IMR-90 (cell line): ENCODE results near the gene LIX1. TPM values are rescaled to one million over a fixed set of nuclear protein-coding genes. Genes with fewer than 3 reads are reported as not detected.

Source experiments
- ATAC-seq: fragments of 200-7000 bp; cut with Tn5 transposase; 2 replicates; pipeline ENCODE4 v1.9.1; 2020; ENCODE audit warnings: low read depth, mild to moderate bottlenecking, moderate library complexity
- BruUV-seq: library from RNA; stranded (reverse); fragments of 400-500 nt; replicated peaks from 2 replicates; lab custom pipeline; 2021; lab: Mats Ljungman, UMichigan
- CTCF ChIA-PET: fragments of 300-600 bp; formaldehyde crosslinking; extraction: SDS; loops from one replicate; lab custom pipeline; 2021; ENCODE audit warnings: antibody characterized with exemption; lab: Yijun Ruan, JAX
- POLR2A ChIA-PET: fragments of 300-600 bp; sonication (Branson Sonifier 250); formaldehyde crosslinking; loops from one replicate; lab custom pipeline; 2022; ENCODE audit warnings: antibody characterized with exemption; ENCODE audit not compliant: unreplicated experiment; lab: Charles Lee
- DNase-seq: peaks from one replicate; pipeline ENCODE4 v3.0.0; 2013
- H2AFZ ChIP-seq: replicated peaks from 2 replicates; pipeline ENCODE3; 2013; ENCODE audit warnings: low read length, mild to moderate bottlenecking; ENCODE audit not compliant: poor library complexity
- H2AK5ac ChIP-seq: 2 replicates; pipeline ENCODE4 v1.6.1; 2013; ENCODE audit warnings: low read depth, low read length, inconsistent platforms
- H2AK9ac ChIP-seq: replicated peaks from 2 replicates; pipeline ENCODE3; 2013; ENCODE audit warnings: mild to moderate bottlenecking, low read depth, low read length, moderate library complexity; ENCODE audit not compliant: poor library complexity
- H2BK120ac ChIP-seq: 2 replicates; pipeline ENCODE4 v1.6.1; 2013; ENCODE audit warnings: low read depth, low read length, inconsistent platforms
- H2BK15ac ChIP-seq: 3 replicates; pipeline ENCODE4 v1.6.1; 2013; ENCODE audit warnings: low read depth, low read length, inconsistent platforms
- H2BK20ac ChIP-seq: 2 replicates; pipeline ENCODE4 v1.6.1; 2013; ENCODE audit warnings: low read depth, mild to moderate bottlenecking, inconsistent platforms, low read length, moderate library complexity
- H2BK5ac ChIP-seq: 2 replicates; pipeline ENCODE4 v1.6.1; 2013; ENCODE audit warnings: mild to moderate bottlenecking, low read depth, low read length, inconsistent platforms; ENCODE audit not compliant: poor library complexity, severe bottlenecking
- H3K14ac ChIP-seq: replicated peaks from 2 replicates; pipeline ENCODE4 v1.6.1; 2013; ENCODE audit warnings: low read depth, low read length, inconsistent platforms
- H3K18ac ChIP-seq: 2 replicates; pipeline ENCODE4 v1.6.1; 2013; ENCODE audit warnings: low read depth, low read length, control low read depth
- H3K23ac ChIP-seq: 2 replicates; pipeline ENCODE4 v1.6.1; 2013; ENCODE audit warnings: low read depth, low read length, inconsistent platforms
- H3K27ac ChIP-seq: 2 replicates; pipeline ENCODE4 v1.5.1; 2013; ENCODE audit warnings: mild to moderate bottlenecking, control low read depth, low read length; ENCODE audit not compliant: insufficient read depth
- H3K27me3 ChIP-seq: 2 replicates; pipeline ENCODE4 v1.6.1; 2013; ENCODE audit warnings: low read length; ENCODE audit not compliant: control insufficient read depth, insufficient read depth
- H3K36me3 ChIP-seq: 2 replicates; pipeline ENCODE4 v1.6.1; 2013; ENCODE audit warnings: low read length, mixed read lengths; ENCODE audit not compliant: control insufficient read depth, insufficient read depth
- H3K4ac ChIP-seq: 2 replicates; pipeline ENCODE4 v1.6.1; 2013; ENCODE audit warnings: low read depth, low read length, inconsistent platforms
- H3K4me1 ChIP-seq: 2 replicates; pipeline ENCODE4 v1.6.1; 2013; ENCODE audit warnings: low read length, mixed read lengths; ENCODE audit not compliant: control insufficient read depth, insufficient read depth
- H3K4me2 ChIP-seq: 2 replicates; pipeline ENCODE4 v1.6.1; 2013; ENCODE audit warnings: low read depth, mild to moderate bottlenecking, control low read depth, low read length, moderate library complexity
- H3K4me3 ChIP-seq: 2 replicates; pipeline ENCODE4 v1.5.1; 2013; ENCODE audit warnings: low read depth, mild to moderate bottlenecking, control low read depth, low read length, moderate library complexity; ENCODE audit not compliant: insufficient read depth
- H3K56ac ChIP-seq: 2 replicates; pipeline ENCODE4 v1.6.1; 2013; ENCODE audit warnings: low read length, inconsistent platforms; ENCODE audit not compliant: insufficient read depth; ENCODE audit errors: extremely low read depth
- H3K79me1 ChIP-seq, 2 experiments: 2 replicates each; pipeline ENCODE4 v1.6.1; 2013; ENCODE audit warnings: low read length in 2 of 2, inconsistent platforms in 1 of 2, low read depth in 1 of 2
- H3K9ac ChIP-seq: 2 replicates; pipeline ENCODE4 v1.6.1; 2013; ENCODE audit warnings: low read depth, low read length, control low read depth
- H3K9me1 ChIP-seq: 2 replicates; pipeline ENCODE4 v1.6.1; 2013; ENCODE audit warnings: low read length, inconsistent platforms; ENCODE audit not compliant: insufficient read depth
- H3K9me3 ChIP-seq: 2 replicates; pipeline ENCODE4 v1.6.1; 2013; ENCODE audit warnings: low read length; ENCODE audit not compliant: control insufficient read depth, insufficient read depth
- H4K20me1 ChIP-seq: 2 replicates; pipeline ENCODE4 v1.6.1; 2013; ENCODE audit warnings: low read length, inconsistent platforms; ENCODE audit not compliant: insufficient read depth
- H4K5ac ChIP-seq: 2 replicates; pipeline ENCODE4 v1.6.1; 2013; ENCODE audit warnings: mild to moderate bottlenecking, low read depth, low read length, control low read depth
- H4K8ac ChIP-seq, 2 experiments: 2 replicates each; pipeline ENCODE4 v1.6.1; 2013; ENCODE audit warnings: low read depth in 2 of 2, low read length in 2 of 2, control low read depth in 1 of 2, inconsistent platforms in 1 of 2
- H4K91ac ChIP-seq: 2 replicates; pipeline ENCODE4 v1.6.1; 2013; ENCODE audit warnings: low read depth, low read length, inconsistent platforms; ENCODE audit not compliant: insufficient read depth
- BHLHE40 ChIP-seq: fragments of 150-350 bp; IDR thresholded peaks from 2 replicates; pipeline ENCODE4 v1.6.1; 2016; ENCODE audit warnings: mild to moderate bottlenecking, low read depth, low read length
- CEBPB ChIP-seq: IDR thresholded peaks from 2 replicates; pipeline ENCODE4 v1.6.1; 2012; ENCODE audit warnings: low read depth, low read length, improper control_type of control experiment
- CHD1 ChIP-seq: IDR thresholded peaks from 2 replicates; pipeline ENCODE4 v1.6.1; 2012; ENCODE audit warnings: low read depth, low read length, improper control_type of control experiment
- MAFK ChIP-seq: IDR thresholded peaks from 2 replicates; pipeline ENCODE4 v1.6.1; 2012; ENCODE audit warnings: low read depth, low read length, improper control_type of control experiment
- MAZ ChIP-seq: IDR thresholded peaks from 2 replicates; pipeline ENCODE4 v1.6.1; 2012; ENCODE audit warnings: low read depth, mild to moderate bottlenecking, low read length, improper control_type of control experiment, moderate library complexity, borderline replicate concordance
- MXI1 ChIP-seq: IDR thresholded peaks from 2 replicates; pipeline ENCODE4 v1.6.1; 2012; ENCODE audit warnings: low read depth, mild to moderate bottlenecking, low read length, moderate library complexity, borderline replicate concordance
- POLR2A ChIP-seq: IDR thresholded peaks from 2 replicates; pipeline ENCODE4 v1.6.1; 2012; ENCODE audit warnings: mild to moderate bottlenecking, low read depth, low read length
- RAD21 ChIP-seq: IDR thresholded peaks from 2 replicates; pipeline ENCODE4 v1.6.1; 2012; ENCODE audit warnings: low read length, improper control_type of control experiment
- RCOR1 ChIP-seq: IDR thresholded peaks from 2 replicates; pipeline ENCODE4 v1.6.1; 2012; ENCODE audit warnings: mild to moderate bottlenecking, low read length, improper control_type of control experiment; ENCODE audit not compliant: insufficient replicate concordance
- RFX5 ChIP-seq: IDR thresholded peaks from 2 replicates; pipeline ENCODE4 v1.8.0; 2012; ENCODE audit warnings: low read depth, mild to moderate bottlenecking, low read length, moderate library complexity
- SMC3 ChIP-seq: fragments of 150-350 bp; IDR thresholded peaks from 2 replicates; pipeline ENCODE4 v1.6.1; 2016; ENCODE audit warnings: low read depth, mild to moderate bottlenecking, antibody characterized with exemption, low read length, moderate library complexity
- WGBS, 2 experiments: methylation state at CpG; one replicate each; pipeline versions ENCODE4 v1.1.5 to v1.1.7; 2013; ENCODE audit warnings: missing lambda C conversion rate in 2 of 2; ENCODE audit not compliant: insufficient read length in 1 of 2; ENCODE audit errors: extremely low coverage in 2 of 2; 5-methylcytosine and 5-hydroxymethylcytosine counted together
- dilution Hi-C: fragments of 300-500 bp; cut with HindIII; formaldehyde crosslinking; loops from one replicate; pipeline ENCODE4 v1.14.3; 2018; ENCODE audit warnings: low sequenced_read_pairs; ENCODE audit not compliant: unreplicated experiment
- in situ Hi-C: fragments of 300-500 bp; cut with MboI; formaldehyde crosslinking; loops from 3 replicates; pipeline ENCODE4 v1.14.3; 2019; ENCODE audit warnings: low sequenced_read_pairs, inconsistent platforms, mixed read lengths
- intact Hi-C: fragments of 100-400 bp; cut with micrococcal nuclease; formaldehyde crosslinking; loops from 2 replicates; pipeline ENCODE4 v1.10.0; 2022
- polyA plus RNA-seq, 3 experiments: library from polyadenylated mRNA; depleted of rRNA; stranded (reverse); fragments of >200 nt; gene quantifications; 2 replicates each; pipeline ENCODE4 v1.2.3, GENCODE V29; 2012; ENCODE audit warnings: low replicate concordance in 1 of 3
- total RNA-seq: library from RNA; depleted of rRNA; stranded (reverse); fragments of >200 nt; gene quantifications from 2 replicates; pipeline ENCODE4 v1.2.3, GENCODE V29; 2012
- TF ChIP-seq, protein P1 (sequence below): conservative IDR thresholded peaks from 2 replicates; pipeline ENCODE4 v1.5.1; 2012; ENCODE audit warnings: mild to moderate bottlenecking, low read depth, low read length, improper control_type of control experiment
- TF ChIP-seq, protein P2 (sequence below): fragments of 150-350 bp; IDR thresholded peaks from 2 replicates; pipeline ENCODE4 v1.6.1; 2016; ENCODE audit warnings: low read depth, mild to moderate bottlenecking, low read length, moderate library complexity, borderline replicate concordance
- TF ChIP-seq, protein P3 (sequence below): fragments of 150-350 bp; IDR thresholded peaks from 2 replicates; pipeline ENCODE4 v1.6.1; 2017; ENCODE audit warnings: mild to moderate bottlenecking, antibody characterized with exemption, low read length, low read depth

The LIX1 gene
- total and polyA plus RNA-seq, 2 of the 4 experiments (the other 2 are of a cell fraction) = not detected

DNA sequence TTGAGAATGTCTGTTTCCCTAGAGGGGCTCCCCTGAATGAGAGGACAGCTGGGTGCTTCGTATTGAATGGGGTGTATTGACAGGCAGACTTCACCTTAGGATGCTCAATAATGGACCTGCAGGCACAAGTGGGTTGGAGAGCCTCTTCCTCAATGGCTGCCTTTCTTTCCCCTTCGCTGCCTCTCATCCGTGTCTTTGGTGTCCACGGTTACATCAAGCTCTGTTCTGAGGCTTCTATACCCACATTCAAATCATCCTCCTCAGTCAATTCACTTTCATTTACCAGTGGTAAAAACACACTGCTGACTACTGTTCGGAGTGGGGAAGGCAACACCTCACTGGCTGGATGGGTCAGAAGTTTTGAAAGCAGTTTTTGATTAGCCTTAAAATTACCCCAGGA is 20.6 kb downstream of the LIX1 start:
- ATAC-seq = no peak
- Histone ChIP-seq H2BK120ac (no peak overlapping the region), H2BK15ac (no peak overlapping the region), H4K20me1 (no peaks in the 10 kb centered on the region), H3K9me3 (no peaks in the 10 kb centered on the region), H2AK9ac (no peak overlapping the region), H3K27me3 (peaks cover 32% of the 10 kb centered on the region), H2AK5ac (no peak overlapping the region), H3K56ac (no peak overlapping the region), H2BK20ac (no peak overlapping the region), H3K36me3 (no peaks in the 10 kb centered on the region), H3K18ac (no peak overlapping the region), H3K14ac (no peak overlapping the region), H3K23ac (no peak overlapping the region), H3K9me1 (no peaks in the 10 kb centered on the region; the same call in 1 of the 2 replicates), H3K27ac (no peak overlapping the region), H3K79me1 (no peaks in the 10 kb centered on the region), H3K4me1 (no peaks in the 10 kb centered on the region), H3K4me2 (no peak overlapping the region), H2AFZ (no peak overlapping the region), H3K4ac (no peak overlapping the region), H4K8ac (no peak overlapping the region), H4K5ac (no peak overlapping the region), H2BK5ac (no peak overlapping the region), H4K91ac (no peak overlapping the region), H3K4me3 (no peak overlapping the region), H3K9ac (no peak overlapping the region)
- POLR2A ChIA-PET = no interaction called here
- BruUV-seq = no TSS peak
- 95% methylated on average over 3 of the region's 5 CpGs; no CpG with 5 or more reads in 1 of the 2 experiments for WGBS, 2 experiments
- in situ Hi-C loops = no loop called here
- CTCF ChIA-PET = no interaction called here
- DNase-seq = no peak
- TF ChIP-seq, protein P1, sequence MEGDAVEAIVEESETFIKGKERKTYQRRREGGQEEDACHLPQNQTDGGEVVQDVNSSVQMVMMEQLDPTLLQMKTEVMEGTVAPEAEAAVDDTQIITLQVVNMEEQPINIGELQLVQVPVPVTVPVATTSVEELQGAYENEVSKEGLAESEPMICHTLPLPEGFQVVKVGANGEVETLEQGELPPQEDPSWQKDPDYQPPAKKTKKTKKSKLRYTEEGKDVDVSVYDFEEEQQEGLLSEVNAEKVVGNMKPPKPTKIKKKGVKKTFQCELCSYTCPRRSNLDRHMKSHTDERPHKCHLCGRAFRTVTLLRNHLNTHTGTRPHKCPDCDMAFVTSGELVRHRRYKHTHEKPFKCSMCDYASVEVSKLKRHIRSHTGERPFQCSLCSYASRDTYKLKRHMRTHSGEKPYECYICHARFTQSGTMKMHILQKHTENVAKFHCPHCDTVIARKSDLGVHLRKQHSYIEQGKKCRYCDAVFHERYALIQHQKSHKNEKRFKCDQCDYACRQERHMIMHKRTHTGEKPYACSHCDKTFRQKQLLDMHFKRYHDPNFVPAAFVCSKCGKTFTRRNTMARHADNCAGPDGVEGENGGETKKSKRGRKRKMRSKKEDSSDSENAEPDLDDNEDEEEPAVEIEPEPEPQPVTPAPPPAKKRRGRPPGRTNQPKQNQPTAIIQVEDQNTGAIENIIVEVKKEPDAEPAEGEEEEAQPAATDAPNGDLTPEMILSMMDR = no peak
- TF ChIP-seq, protein P2, sequence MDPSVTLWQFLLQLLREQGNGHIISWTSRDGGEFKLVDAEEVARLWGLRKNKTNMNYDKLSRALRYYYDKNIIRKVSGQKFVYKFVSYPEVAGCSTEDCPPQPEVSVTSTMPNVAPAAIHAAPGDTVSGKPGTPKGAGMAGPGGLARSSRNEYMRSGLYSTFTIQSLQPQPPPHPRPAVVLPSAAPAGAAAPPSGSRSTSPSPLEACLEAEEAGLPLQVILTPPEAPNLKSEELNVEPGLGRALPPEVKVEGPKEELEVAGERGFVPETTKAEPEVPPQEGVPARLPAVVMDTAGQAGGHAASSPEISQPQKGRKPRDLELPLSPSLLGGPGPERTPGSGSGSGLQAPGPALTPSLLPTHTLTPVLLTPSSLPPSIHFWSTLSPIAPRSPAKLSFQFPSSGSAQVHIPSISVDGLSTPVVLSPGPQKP = no peak
- TF ChIP-seq CHD1 (no peak), RCOR1 (no peak), MAFK (no peak), BHLHE40 (no peak), CEBPB (no peak), MXI1 (no peak), RFX5 (no peak), SMC3 (no peak), MAZ (no peak), POLR2A (no peak), RAD21 (no peak)
- TF ChIP-seq, protein P3, sequence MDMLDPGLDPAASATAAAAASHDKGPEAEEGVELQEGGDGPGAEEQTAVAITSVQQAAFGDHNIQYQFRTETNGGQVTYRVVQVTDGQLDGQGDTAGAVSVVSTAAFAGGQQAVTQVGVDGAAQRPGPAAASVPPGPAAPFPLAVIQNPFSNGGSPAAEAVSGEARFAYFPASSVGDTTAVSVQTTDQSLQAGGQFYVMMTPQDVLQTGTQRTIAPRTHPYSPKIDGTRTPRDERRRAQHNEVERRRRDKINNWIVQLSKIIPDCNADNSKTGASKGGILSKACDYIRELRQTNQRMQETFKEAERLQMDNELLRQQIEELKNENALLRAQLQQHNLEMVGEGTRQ = no peak
- dilution Hi-C loops = no loop called here
- intact Hi-C loops = no loop called here
